Activated B cell treated with CpG ODN at 0.5 μM for 24 hours (primary cell): ENCODE data around the gene SPSB1. TPM values are rescaled to one million over a fixed set of nuclear protein-coding genes. Genes with fewer than 3 reads are reported as not detected.

Source experiments
- ATAC-seq: fragments of 200-7000 bp; cut with Tn5 transposase; one replicate; pipeline ENCODE4 v1.10.0; 2021; ENCODE audit warnings: low read depth, mild to moderate bottlenecking, moderate library complexity
- CTCF ChIA-PET: fragments of 350-600 bp; sonication (Branson Sonifier 250); formaldehyde crosslinking; loops from one replicate; lab custom pipeline; 2021; ENCODE audit warnings: antibody characterized with exemption; lab: Charles Lee
- POLR2A ChIA-PET: fragments of 350-600 bp; sonication (Branson Sonifier 250); formaldehyde crosslinking; loops from one replicate; lab custom pipeline; 2021; ENCODE audit warnings: antibody characterized with exemption; lab: Charles Lee
- DNase-seq: peaks from one replicate; pipeline ENCODE4 v3.0.0; 2022
- H3K27ac Mint-ChIP-seq: one replicate; pipeline ENCODE4 v1.8.0; 2020; ENCODE audit warnings: mixed read lengths
- H3K27me3 Mint-ChIP-seq: one replicate; pipeline ENCODE4 v1.8.0; 2021; ENCODE audit warnings: mixed read lengths
- H3K36me3 Mint-ChIP-seq: one replicate; pipeline ENCODE4 v1.8.0; 2021; ENCODE audit warnings: low read depth, mixed read lengths
- H3K4me1 Mint-ChIP-seq: one replicate; pipeline ENCODE4 v1.8.0; 2021; ENCODE audit warnings: mixed read lengths
- H3K4me3 Mint-ChIP-seq: one replicate; pipeline ENCODE4 v1.8.0; 2020; ENCODE audit warnings: mild to moderate bottlenecking, mixed read lengths
- H3K9me3 Mint-ChIP-seq: one replicate; pipeline ENCODE4 v1.8.0; 2020; ENCODE audit warnings: mixed read lengths
- intact Hi-C: fragments of 100-400 bp; cut with micrococcal nuclease; formaldehyde crosslinking; loops from one replicate; pipeline ENCODE4 v1.15.1; 2024
- total RNA-seq: library from RNA; stranded (reverse); gene quantifications from 2 replicates; pipeline ENCODE4 v1.2.3, GENCODE V29; 2022
- TF ChIP-seq, protein P1 (sequence below): fragments of 200-600 bp; IDR thresholded peaks from one replicate; pipeline ENCODE4 v1.8.0; 2022; ENCODE audit warnings: antibody characterized with exemption, mild to moderate bottlenecking

SPSB1 gene
- total RNA-seq, 1 donor from 2014 or later: 6.1 TPM

DNA sequence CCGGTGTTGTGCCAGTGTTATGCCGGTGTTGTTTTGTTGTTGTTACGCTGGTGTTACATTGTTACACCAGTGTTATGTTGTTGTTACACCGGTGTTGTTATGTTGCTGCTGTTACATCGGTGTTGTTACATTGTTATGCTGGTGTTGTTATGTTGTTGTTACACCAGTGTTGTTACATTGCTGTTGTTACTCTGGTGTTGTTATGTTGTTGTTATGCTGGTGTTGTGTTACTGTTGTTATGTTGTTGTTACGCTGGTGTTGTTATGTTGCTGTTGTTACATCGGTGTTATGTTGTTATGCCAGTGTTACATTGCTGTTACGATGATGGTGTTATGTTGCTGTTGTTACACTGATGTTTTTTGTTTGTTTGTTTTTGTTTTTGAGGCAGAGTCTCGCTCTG, 34.1 kb upstream of the SPSB1 start:
- no peak overlapping the region for H3K27ac Mint-ChIP-seq
- no peaks in the 10 kb centered on the region for H3K9me3 Mint-ChIP-seq
- ATAC-seq (no peak), DNase-seq (no peak)
- peaks cover 2% of the 10 kb centered on the region for H3K4me1 Mint-ChIP-seq
- ChIA-PET CTCF (no interaction called here), POLR2A (no interaction called here)
- TF ChIP-seq, protein P1, sequence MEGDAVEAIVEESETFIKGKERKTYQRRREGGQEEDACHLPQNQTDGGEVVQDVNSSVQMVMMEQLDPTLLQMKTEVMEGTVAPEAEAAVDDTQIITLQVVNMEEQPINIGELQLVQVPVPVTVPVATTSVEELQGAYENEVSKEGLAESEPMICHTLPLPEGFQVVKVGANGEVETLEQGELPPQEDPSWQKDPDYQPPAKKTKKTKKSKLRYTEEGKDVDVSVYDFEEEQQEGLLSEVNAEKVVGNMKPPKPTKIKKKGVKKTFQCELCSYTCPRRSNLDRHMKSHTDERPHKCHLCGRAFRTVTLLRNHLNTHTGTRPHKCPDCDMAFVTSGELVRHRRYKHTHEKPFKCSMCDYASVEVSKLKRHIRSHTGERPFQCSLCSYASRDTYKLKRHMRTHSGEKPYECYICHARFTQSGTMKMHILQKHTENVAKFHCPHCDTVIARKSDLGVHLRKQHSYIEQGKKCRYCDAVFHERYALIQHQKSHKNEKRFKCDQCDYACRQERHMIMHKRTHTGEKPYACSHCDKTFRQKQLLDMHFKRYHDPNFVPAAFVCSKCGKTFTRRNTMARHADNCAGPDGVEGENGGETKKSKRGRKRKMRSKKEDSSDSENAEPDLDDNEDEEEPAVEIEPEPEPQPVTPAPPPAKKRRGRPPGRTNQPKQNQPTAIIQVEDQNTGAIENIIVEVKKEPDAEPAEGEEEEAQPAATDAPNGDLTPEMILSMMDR: no peak
- peaks cover 44% of the 10 kb centered on the region for H3K36me3 Mint-ChIP-seq
- no peak overlapping the region for H3K4me3 Mint-ChIP-seq
- no peaks in the 10 kb centered on the region for H3K27me3 Mint-ChIP-seq
- intact Hi-C loops: no loop called here

DNA sequence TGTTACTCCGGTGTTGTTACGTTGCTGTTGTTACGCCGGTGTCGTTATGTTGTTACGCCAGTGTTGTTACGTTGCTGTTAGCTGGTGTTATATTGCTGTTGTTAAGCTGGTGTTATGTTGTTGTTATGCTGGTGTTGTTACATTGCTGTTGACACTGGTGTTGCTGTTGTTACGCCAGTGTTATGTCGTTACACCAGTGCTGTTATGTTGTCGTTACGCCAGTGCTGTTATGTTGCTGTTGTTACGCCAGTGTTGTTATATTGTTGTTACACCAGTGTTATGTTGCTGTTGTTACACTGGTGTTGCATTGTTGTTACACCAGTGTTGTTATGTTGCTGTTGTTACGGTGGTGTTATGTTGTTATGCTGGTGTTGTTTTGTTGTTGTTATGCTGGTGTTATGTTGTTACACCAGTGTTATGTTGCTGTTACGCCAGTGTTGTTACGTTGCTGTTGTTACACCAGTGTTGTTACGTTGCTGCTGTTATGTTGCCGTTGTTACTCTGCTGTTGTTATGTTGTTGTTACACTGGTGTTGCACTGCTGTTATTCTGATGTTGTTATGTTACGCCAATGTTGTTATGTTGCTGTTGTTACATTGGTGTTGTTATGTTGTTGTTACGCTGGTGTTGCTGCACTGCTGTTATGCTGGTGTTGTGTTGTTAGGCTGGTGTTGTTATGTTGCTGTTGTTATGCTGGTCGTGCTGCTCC, 32.5 kb upstream of the SPSB1 start:
- CTCF ChIA-PET: no interaction called here
- DNase-seq (no peak), ATAC-seq (no peak)
- POLR2A ChIA-PET: no interaction called here
- no peaks in the 10 kb centered on the region for H3K9me3 Mint-ChIP-seq
- TF ChIP-seq, protein P1: no peak
- peaks cover 55% of the 10 kb centered on the region for H3K36me3 Mint-ChIP-seq
- H3K27ac Mint-ChIP-seq: no peak overlapping the region
- intact Hi-C loops: no loop called here
- H3K4me3 Mint-ChIP-seq: no peak overlapping the region
- peaks cover 2% of the 10 kb centered on the region for H3K4me1 Mint-ChIP-seq
- H3K27me3 Mint-ChIP-seq: no peaks in the 10 kb centered on the region

DNA sequence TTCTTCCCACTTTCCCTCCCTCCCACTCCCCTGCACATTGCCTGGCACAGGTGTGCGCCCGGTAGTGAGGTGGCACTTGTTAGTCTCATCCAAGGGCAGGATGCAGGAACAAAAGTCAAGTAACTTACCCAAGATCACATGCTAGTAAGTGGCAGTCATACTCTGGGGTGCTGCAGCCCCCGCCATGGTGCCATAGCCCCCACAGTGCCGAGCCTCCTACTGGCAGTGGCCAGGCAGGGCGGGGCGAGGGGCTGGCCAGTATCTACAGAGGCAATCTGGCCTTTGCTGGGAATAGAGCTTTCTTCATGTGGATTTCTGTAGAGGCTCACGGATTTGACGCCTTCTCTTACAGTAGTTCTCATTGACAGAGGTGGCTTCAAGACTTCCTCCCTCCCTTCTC, 31.2 kb upstream of the SPSB1 start:
- no peak for ATAC-seq
- TF ChIP-seq, protein P1: no peak
- intact Hi-C loops: no loop called here
- ChIA-PET CTCF (no interaction called here), POLR2A (interaction anchor here (0.6 kb wide), 1 partner anchor 444 kb away, joined by 4 read pairs; no protein-coding TSS in a partner anchor)
- no peak for DNase-seq
- H3K27me3 Mint-ChIP-seq: no peaks in the 10 kb centered on the region
- peaks cover 60% of the 10 kb centered on the region for H3K36me3 Mint-ChIP-seq
- H3K4me1 Mint-ChIP-seq: peaks cover 2% of the 10 kb centered on the region
- no peaks in the 10 kb centered on the region for H3K9me3 Mint-ChIP-seq
- H3K4me3 Mint-ChIP-seq: no peak overlapping the region
- H3K27ac Mint-ChIP-seq: no peak overlapping the region

DNA sequence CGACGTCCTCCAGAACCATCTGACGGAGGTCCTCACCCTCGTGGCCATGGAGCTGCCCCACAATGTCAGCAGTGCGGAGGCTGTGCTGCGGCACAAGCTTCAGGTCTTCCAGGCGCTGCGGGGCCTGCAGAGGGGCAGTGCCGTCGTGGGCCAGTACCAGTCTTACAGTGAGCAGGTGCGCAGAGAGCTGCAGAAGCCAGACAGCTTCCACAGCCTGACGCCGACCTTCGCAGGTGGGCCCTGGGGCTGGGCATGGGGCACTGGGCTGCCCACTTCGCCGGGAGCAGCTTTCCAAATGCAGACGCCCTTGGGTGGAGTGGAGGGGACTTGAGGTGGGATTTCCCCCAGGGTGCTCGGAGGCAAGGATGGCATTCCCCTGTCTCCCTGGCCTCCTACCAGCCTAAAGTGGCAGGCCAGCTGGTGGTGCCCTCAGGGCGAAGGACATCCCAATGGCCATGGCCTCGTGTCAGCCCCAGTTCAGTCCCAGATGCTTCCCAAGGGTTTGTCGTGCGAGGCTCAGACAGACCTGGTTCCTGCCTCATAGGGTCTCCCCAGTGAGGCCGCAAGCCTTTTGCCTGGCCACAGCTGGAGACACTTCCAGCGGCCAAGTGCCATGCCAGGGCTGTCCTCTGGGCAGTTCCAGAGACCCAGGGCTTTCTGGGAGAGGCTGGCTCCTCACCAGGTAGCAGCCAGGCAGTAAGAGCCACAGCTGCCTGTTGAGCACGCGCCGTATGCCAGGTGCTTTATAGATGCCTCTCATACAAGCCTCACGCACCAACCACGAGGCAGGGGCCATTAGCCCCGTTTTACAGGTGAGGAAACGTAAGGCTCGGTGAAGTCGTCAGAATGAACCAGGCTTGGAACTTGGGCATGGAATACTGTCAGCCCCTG, 30.4 kb upstream of the SPSB1 start:
- no peak overlapping the region for H3K27ac Mint-ChIP-seq
- H3K27me3 Mint-ChIP-seq: no peaks in the 10 kb centered on the region
- DNase-seq (no peak), ATAC-seq (no peak)
- TF ChIP-seq, protein P1: no peak
- POLR2A ChIA-PET: no interaction called here
- CTCF ChIA-PET: no interaction called here
- intact Hi-C loops: no loop called here
- no peaks in the 10 kb centered on the region for H3K9me3 Mint-ChIP-seq
- no peak overlapping the region for H3K4me3 Mint-ChIP-seq
- peaks cover 2% of the 10 kb centered on the region for H3K4me1 Mint-ChIP-seq
- peaks cover 59% of the 10 kb centered on the region for H3K36me3 Mint-ChIP-seq

DNA sequence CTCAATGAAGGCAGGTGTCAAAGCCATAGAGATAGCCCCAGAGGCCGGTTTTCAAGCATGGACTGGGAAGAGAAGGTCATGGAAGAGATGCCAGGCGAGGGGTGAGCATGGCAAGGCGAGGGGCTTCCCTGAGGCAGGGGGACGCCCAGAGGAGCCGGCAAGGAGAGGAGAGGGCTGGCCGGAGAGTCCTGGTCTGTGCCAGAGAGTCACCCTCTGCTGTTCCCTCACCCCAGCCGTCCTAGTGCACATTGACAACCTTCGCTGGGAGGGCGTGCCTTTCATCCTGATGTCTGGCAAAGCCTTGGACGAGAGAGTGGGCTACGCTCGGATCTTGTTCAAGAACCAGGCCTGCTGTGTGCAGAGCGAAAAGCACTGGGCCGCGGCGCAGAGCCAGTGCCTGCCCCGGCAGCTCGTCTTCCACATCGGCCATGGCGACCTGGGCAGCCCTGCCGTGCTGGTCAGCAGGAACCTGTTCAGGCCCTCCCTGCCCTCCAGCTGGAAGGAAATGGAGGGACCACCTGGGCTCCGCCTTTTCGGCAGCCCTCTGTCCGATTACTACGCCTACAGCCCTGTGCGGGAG, 29.3 kb upstream of the SPSB1 start:
- TF ChIP-seq, protein P1: no peak
- no peaks in the 10 kb centered on the region for H3K9me3 Mint-ChIP-seq
- no peak for DNase-seq
- peaks cover 51% of the 10 kb centered on the region for H3K36me3 Mint-ChIP-seq
- ChIA-PET POLR2A (no interaction called here), CTCF (interaction anchor here (1.1 kb wide), 1 partner anchor 228 kb away, joined by 4 read pairs; no protein-coding TSS in a partner anchor)
- H3K27me3 Mint-ChIP-seq: no peaks in the 10 kb centered on the region
- no peak for ATAC-seq
- no peak overlapping the region for H3K27ac Mint-ChIP-seq
- H3K4me3 Mint-ChIP-seq: no peak overlapping the region
- intact Hi-C loops: no loop called here
- peaks cover 2% of the 10 kb centered on the region for H3K4me1 Mint-ChIP-seq
